SW 1271 (cell line): Measurements from ENCODE around the gene GLIPR2.
"Not testable (repeated sequence)": the region's sequence is repeated elsewhere in the genome, so short reads cannot be mapped to it uniquely, and the experiment has no call there.

Experiments
- DNase-seq, 2 experiments: peaks; one replicate each; lab custom pipeline; 2025; lab: John Stamatoyannopoulos, UW

The GLIPR2 gene

GRCh38 chr9:36123515-36123914 is 13.0 kb upstream of the GLIPR2 start:
- no peak for DNase-seq

DNA sequence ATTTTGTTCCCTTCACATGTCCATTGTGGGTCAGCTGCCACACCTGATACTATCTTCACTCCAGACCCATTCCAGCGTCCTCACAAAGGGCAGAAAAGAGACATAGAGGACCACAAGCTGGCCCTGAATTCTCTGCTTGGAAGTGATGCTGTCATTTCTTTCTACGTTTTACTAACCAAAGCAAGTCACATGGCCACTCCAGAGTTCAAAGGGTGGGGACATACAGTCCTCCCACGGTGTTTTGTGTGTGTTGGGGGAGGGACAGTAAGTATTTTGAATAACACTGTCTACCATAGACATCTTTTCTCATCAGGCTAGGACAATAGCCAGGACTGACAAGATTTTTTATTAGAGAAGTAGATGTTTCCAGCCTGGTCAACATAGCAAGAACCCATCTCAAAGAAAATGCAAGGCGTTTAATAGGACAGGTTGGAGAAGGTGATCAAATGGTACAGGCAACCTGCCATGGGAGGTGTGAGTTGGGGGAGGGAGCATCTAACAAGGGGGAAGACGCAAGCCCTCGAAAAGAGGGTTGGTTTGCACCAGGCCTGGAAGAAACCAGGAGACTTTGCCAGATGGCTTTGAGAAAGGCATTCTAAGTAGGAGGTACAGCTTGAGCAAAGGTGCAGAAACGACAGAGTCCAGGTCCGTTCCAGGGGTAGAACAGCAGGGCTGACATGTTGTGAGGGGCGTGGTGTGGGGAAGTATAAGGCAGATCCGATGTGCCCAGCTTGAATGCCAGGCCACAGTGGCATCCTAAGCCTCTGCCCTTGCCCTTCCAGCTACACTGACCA is 11.3 kb upstream of the GLIPR2 start:
- no peak for DNase-seq

DNA sequence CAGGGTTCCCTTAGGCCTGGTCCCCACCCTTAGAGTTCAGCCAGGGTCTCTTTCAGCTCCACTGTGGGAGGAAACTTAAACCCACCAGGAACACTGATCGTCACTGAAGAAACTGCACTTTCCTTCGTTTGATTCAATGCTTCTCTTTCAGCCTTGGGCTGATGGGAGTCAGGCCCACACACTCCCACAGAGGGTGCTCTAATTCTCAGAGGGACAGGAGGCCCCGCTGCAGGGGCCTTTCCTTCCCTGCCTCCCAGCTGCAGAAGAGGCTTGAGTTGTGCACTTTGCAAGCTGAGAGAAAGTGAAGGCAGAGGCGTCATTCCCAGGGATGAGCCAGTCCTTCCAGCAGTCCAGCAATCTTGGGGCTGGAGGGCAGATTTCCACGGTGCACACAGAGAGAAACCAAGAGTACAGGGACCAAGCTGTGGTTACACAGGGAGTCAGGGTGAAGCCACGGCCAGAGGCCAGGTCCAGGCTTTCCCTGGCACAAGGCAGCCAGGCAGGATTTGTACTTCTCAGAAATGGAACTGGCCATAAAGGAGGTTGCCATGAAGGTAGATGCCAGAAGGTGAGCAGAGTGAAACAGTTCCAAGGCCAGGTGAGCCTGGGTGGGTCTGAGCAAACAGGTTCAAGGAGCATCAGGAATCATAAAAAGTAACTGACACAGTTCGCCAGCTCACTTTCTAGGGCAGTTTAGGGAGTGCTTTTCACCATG is 10.4 kb upstream of the GLIPR2 start:
- no peak for DNase-seq

GRCh38 chr9:36127652-36128244 is 8.8 kb upstream of the GLIPR2 start:
- DNase-seq: no peak

- no peak for DNase-seq
Observed at GRCh38 chr9:36128349-36128748, 8.2 kb upstream of the GLIPR2 start.

- no peak for DNase-seq
Observed at GRCh38 chr9:36129139-36129538, 7.4 kb upstream of the GLIPR2 start.

- DNase-seq: not testable (repeated sequence)
Observed at GRCh38 chr9:36131666-36132065, 4.9 kb upstream of the GLIPR2 start.

DNA sequence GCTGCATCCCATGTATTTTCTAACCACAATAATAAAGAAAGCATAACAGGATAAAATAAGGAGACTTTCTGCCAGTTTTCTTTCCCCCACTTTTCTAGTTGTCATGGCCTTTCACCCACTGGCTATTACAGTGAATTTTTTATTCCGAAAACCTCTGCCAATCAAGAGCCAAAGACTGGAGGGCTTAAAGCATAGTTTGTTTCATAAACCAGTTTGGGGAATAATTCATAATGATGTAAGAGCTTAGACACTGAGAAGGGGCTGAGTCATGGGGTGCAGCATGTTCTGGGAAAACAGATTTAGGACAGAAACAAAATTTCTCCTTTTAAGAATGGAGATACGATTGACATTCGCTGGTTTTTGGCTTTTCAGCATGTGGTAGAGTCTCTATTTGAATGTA is 4.4 kb upstream of the GLIPR2 start:
- no peak for DNase-seq

DNA sequence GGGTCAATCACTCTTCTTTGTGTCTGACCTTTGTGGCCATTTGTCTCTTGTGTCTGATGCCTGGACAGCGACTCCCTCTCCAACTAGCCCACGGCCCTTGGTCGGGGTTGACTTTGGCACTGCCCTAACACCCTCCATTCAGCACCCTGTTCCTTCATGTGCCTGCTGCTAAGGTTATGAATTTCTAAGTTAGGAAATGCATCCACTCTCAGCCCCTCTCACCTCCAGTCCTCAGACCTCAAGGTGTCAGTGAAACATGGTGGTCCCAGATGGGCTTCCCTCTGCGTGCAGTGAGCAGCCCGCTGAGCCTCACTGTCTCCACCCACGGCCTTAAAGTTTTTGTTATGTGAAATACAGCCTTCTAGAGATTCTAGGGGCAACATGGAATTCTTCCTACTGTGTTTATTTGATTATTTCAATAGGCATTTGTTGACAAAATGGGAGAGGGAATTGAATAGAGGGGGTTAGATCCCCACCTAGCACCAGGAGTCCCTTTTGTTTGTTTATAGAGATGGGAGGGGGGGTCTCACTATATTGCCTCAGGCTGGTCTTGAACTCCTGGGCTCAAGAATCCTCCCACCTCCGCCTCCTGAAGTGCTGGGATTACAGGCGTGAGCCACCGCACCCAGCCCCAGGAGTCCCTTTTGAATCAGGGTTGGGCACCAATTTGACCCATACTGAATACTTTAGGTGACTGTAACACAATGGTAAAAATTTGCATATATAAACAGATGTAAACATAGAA is 1.6 kb upstream of the GLIPR2 start:
- no peak for DNase-seq

GRCh38 chr9:36135741-36136271 is 727 bp upstream of the GLIPR2 start:
- no peak for DNase-seq

GRCh38 chr9:36136894-36137391 is 410 bp downstream of the GLIPR2 start:
- no peak for DNase-seq

- DNase-seq: no peak
Observed at GRCh38 chr9:36137392-36138004, 965 bp downstream of the GLIPR2 start.

DNA sequence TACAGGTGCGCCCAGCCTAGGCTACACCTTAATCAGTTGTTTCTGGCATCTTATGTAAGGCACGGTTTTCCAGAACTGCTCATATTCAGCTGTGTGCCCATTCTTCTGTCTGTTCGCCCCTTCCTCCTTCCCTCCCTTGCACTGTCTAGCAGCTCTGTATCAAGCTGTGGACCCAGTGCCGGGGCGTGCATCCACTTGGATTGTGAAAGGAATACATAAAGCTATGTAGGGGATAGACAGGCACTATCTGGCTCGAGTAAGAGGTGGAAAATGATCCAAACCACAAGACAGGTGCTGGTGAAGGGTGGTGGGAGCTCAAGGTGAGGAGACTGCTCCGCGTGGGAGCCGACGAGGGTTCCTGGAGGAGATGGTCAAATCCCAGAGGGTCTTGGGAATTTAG is 2.0 kb downstream of the GLIPR2 start:
- DNase-seq: no peak

- no peak for DNase-seq
Observed at GRCh38 chr9:36138901-36139300, 2.4 kb downstream of the GLIPR2 start.

GRCh38 chr9:36140086-36141084 is 3.9 kb downstream of the GLIPR2 start:
- no peak for DNase-seq

DNA sequence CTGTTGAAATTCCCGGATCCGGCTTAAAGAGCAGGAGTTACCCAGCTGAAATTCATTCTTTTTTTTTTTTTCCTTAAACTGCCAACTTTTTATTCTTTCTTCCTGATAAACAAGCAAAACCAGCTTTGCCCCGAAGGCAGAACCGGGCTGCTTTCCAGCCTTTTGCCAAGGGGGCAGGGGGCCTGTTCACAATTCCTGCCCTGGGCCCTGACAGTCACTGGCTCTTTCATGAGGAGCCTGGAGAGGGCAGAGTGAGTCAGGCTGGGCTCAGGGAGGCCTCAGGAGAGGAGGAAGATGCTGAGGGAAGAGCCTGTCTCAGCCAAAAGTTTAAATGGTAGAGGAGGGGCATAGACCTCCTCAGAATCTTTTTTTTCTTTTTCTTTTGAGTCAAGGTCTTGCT is 4.8 kb downstream of the GLIPR2 start:
- no peak for DNase-seq

GRCh38 chr9:36141761-36142160 is 5.2 kb downstream of the GLIPR2 start:
- DNase-seq: no peak

- DNase-seq: no peak
Observed at GRCh38 chr9:36142510-36143244, 6.1 kb downstream of the GLIPR2 start.

DNA sequence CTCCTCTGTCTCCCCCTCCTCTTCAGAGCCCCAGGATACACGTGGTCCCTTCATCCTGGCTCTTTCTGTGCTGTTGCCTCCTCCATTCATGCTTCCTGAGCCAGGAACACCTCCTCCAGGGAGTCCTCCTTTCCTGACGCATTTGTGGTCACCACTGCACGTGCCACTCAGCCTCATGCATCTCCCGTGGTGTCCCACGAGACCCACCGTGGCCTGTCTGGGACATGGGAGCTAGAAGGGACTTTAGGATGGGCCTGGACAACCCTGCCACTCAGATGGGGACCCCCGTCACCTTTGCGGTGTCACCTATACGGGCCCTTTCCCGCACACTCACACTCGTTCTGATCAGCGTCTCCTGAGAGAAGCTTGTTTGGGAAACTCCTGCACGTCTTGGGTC is 6.7 kb downstream of the GLIPR2 start:
- no peak for DNase-seq
